Liver (tissue), 2 donors: Measurements from ENCODE around the gene APBA1.

Experiments
- TF ChIP-seq, protein P1 (sequence below): IDR thresholded peaks from 2 replicates; pipeline ENCODE4 v1.6.1; 2016; ENCODE audit warnings: antibody characterized with exemption, mild to moderate bottlenecking
- TF ChIP-seq, protein P2 (sequence below): fragments of 150-350 bp; IDR thresholded peaks from 2 replicates; pipeline ENCODE4 v1.5.1; 2017; ENCODE audit warnings: improper control_type of control experiment, low read depth, low read length; ENCODE audit not compliant: missing input control
- donor health status: healthy.

DNA sequence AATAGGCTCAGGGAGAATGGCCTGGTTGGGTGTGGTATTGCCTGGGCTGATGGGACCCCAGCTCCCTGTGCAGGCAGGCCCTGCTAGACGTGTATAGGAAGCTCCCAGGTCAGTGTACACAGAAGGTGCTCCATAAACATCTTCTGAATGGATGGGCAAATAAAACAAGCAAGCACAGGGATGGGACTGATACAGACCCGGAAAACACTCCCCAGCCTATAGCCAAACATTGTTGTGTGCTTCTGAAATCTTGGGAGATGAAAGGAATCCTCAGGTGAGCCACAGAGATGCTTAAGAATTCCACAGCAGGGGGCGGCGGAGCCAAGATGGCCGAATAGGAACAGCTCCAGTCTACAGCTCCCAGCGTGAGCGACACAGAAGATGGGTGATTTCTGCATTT is 195.4 kb downstream of the APBA1 start:
- TF ChIP-seq, protein P1, sequence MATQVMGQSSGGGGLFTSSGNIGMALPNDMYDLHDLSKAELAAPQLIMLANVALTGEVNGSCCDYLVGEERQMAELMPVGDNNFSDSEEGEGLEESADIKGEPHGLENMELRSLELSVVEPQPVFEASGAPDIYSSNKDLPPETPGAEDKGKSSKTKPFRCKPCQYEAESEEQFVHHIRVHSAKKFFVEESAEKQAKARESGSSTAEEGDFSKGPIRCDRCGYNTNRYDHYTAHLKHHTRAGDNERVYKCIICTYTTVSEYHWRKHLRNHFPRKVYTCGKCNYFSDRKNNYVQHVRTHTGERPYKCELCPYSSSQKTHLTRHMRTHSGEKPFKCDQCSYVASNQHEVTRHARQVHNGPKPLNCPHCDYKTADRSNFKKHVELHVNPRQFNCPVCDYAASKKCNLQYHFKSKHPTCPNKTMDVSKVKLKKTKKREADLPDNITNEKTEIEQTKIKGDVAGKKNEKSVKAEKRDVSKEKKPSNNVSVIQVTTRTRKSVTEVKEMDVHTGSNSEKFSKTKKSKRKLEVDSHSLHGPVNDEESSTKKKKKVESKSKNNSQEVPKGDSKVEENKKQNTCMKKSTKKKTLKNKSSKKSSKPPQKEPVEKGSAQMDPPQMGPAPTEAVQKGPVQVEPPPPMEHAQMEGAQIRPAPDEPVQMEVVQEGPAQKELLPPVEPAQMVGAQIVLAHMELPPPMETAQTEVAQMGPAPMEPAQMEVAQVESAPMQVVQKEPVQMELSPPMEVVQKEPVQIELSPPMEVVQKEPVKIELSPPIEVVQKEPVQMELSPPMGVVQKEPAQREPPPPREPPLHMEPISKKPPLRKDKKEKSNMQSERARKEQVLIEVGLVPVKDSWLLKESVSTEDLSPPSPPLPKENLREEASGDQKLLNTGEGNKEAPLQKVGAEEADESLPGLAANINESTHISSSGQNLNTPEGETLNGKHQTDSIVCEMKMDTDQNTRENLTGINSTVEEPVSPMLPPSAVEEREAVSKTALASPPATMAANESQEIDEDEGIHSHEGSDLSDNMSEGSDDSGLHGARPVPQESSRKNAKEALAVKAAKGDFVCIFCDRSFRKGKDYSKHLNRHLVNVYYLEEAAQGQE = no peak
- TF ChIP-seq, protein P2, sequence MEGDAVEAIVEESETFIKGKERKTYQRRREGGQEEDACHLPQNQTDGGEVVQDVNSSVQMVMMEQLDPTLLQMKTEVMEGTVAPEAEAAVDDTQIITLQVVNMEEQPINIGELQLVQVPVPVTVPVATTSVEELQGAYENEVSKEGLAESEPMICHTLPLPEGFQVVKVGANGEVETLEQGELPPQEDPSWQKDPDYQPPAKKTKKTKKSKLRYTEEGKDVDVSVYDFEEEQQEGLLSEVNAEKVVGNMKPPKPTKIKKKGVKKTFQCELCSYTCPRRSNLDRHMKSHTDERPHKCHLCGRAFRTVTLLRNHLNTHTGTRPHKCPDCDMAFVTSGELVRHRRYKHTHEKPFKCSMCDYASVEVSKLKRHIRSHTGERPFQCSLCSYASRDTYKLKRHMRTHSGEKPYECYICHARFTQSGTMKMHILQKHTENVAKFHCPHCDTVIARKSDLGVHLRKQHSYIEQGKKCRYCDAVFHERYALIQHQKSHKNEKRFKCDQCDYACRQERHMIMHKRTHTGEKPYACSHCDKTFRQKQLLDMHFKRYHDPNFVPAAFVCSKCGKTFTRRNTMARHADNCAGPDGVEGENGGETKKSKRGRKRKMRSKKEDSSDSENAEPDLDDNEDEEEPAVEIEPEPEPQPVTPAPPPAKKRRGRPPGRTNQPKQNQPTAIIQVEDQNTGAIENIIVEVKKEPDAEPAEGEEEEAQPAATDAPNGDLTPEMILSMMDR = no peak
